Right atrium auricular region (tissue), 2 donors: ENCODE data around the gene DMD. TPM values are rescaled to one million over a fixed set of nuclear protein-coding genes. Genes with fewer than 3 reads are reported as not detected.

Experiments used
- DNase-seq: peaks from one replicate; pipeline ENCODE4 v3.0.0-alpha.2; 2019; ENCODE audit warnings: low spot score
- H3K27ac ChIP-seq, 2 donors: fragments of 200-600 bp; sonication (generic); 1 replicate in 1 of 2; 2 replicates in 1 of 2; pipeline ENCODE4 v1.5.1; 2016 to 2019
- H3K27me3 ChIP-seq, 2 donors: fragments of 200-600 bp; sonication (generic); one replicate each; pipeline versions ENCODE4 v1.5.1 to v1.6.0; 2017 to 2019
- H3K36me3 ChIP-seq: fragments of 200-600 bp; sonication (generic); one replicate; pipeline ENCODE4 v1.5.1; 2016
- H3K4me1 ChIP-seq, 2 donors: fragments of 200-600 bp; sonication (generic); one replicate each; pipeline versions ENCODE4 v1.5.1 to v1.6.0; 2017 to 2019
- H3K4me3 ChIP-seq, 2 donors: fragments of 200-600 bp; sonication (generic); 1 replicate in 1 of 2; 2 replicates in 1 of 2; pipeline ENCODE4 v1.5.1; 2017 to 2019; ENCODE audit warnings: mild to moderate bottlenecking in 1 of 2, moderate library complexity in 1 of 2
- H3K9me3 ChIP-seq, 2 donors: fragments of 200-600 bp; sonication (generic); one replicate each; pipeline ENCODE4 v1.5.1; 2019
- CTCF ChIP-seq, 2 donors: fragments of 200-600 bp; sonication (generic); IDR thresholded peaks; one replicate each; pipeline ENCODE4 v1.5.1; 2019; ENCODE audit warnings: antibody characterized with exemption in 2 of 2
- total RNA-seq, 2 donors: library from RNA; depleted of rRNA; stranded (reverse); fragments of >200 nt; gene quantifications; one replicate each; pipeline ENCODE4 v1.1.0, GENCODE V29; 2016

DMD gene
- total RNA-seq, 2 donors from 2014 or later: 111 to 135 TPM

DNA sequence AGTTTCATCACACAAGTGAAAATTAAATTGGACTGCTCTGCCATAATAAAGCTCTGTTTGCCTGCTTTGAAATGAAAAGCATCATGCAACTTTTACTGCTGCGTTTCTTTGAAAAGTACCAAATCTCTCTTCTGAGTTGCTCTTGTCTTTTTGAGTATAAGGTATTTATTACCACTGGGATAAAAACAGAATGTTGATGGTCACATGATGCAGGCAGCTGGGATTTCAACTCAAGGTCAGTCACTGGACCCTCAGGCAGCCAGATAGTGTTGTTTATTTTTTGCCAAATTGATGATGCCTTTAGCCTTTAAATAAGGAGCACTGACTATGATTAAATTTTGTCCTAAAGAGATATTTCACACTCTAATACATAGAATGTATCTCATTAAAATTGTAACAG lies 32.7 kb downstream of the DMD start:
- Histone ChIP-seq H3K4me3 (no peak overlapping the region), H3K9me3 (no peaks in the 10 kb centered on the region), H3K27me3 (no peaks in the 10 kb centered on the region), H3K36me3 (no peaks in the 10 kb centered on the region), H3K27ac (no peak overlapping the region), H3K4me1 (peaks cover 0 to 9% of the 10 kb centered on the region in 2 donors)
- TF ChIP-seq CTCF (IDR thresholded peaks at IDR 0.05): no peak
- no peak for DNase-seq

DNA sequence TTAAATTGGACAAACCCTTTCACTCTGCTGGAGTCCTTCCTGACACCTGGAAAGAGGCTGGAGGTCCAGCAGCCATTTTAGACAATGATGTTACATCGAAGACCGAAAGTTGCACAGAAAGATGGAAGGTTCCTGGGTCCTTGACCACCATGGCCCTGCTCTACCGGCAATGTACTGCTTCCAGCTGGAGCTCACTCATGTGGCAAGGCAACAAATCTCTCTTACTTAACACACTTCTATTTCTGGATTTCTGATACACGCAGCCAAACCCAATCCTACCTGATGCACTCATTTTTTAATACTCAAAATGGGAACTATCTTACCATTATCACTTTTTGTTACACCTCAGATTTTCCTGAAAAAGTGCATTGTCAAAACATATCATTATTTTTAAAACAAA lies 33.1 kb downstream of the DMD start:
- H3K27me3 ChIP-seq: no peaks in the 10 kb centered on the region
- H3K4me1 ChIP-seq: peaks cover 0 to 4% of the 10 kb centered on the region in 2 donors
- H3K9me3 ChIP-seq: no peaks in the 10 kb centered on the region
- no peaks in the 10 kb centered on the region for H3K36me3 ChIP-seq
- no peak for DNase-seq
- H3K27ac ChIP-seq: no peak overlapping the region
- no peak for TF ChIP-seq CTCF (IDR thresholded peaks at IDR 0.05)
- no peak overlapping the region for H3K4me3 ChIP-seq

GRCh38 chrX:33175201-33175600 lies 36.1 kb downstream of the DMD start:
- Histone ChIP-seq H3K9me3 (no peaks in the 10 kb centered on the region), H3K4me1 (no peaks in the 10 kb centered on the region), H3K36me3 (no peaks in the 10 kb centered on the region), H3K27ac (no peak overlapping the region), H3K27me3 (no peaks in the 10 kb centered on the region), H3K4me3 (no peak overlapping the region)
- no peak for DNase-seq
- TF ChIP-seq CTCF (IDR thresholded peaks at IDR 0.05): no peak

DNA sequence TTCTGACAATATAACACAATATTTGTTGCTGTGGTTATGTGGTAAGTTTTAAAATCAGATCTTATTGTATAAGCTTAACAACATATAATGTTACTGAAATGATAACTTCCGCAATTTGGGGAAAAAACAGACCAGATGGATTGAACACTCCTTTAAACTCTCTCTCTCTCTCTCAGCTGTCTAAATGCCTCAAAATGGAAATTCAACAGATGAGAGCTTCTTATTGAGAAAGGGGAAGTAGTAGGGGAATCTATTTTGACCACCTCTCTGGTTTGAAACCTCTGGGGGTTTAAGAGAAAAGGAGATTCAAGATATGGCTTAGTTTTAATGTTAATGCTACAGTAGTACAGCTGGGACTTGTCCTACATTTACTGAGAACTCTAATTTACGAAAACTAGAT lies 40.3 kb downstream of the DMD start:
- Histone ChIP-seq H3K9me3 (no peaks in the 10 kb centered on the region), H3K27me3 (no peaks in the 10 kb centered on the region), H3K27ac (no peak overlapping the region), H3K4me3 (no peak overlapping the region), H3K36me3 (no peaks in the 10 kb centered on the region), H3K4me1 (no peaks in the 10 kb centered on the region)
- no peak for DNase-seq
- no peak for TF ChIP-seq CTCF (IDR thresholded peaks at IDR 0.05)

GRCh38 chrX:33161829-33162228 lies 49.5 kb downstream of the DMD start:
- Histone ChIP-seq H3K36me3 (no peaks in the 10 kb centered on the region), H3K27ac (no peak overlapping the region), H3K27me3 (no peaks in the 10 kb centered on the region), H3K9me3 (no peaks in the 10 kb centered on the region), H3K4me3 (no peak overlapping the region), H3K4me1 (no peaks in the 10 kb centered on the region)
- no peak for TF ChIP-seq CTCF (IDR thresholded peaks at IDR 0.05)
- no peak for DNase-seq

GRCh38 chrX:33160273-33160672 lies 51.1 kb downstream of the DMD start:
- no peaks in the 10 kb centered on the region for H3K4me1 ChIP-seq
- no peaks in the 10 kb centered on the region for H3K27me3 ChIP-seq

More at GRCh38 chrX:33160273-33160672, 51.1 kb downstream of the DMD start:
- Histone ChIP-seq H3K36me3 (no peaks in the 10 kb centered on the region), H3K27ac (no peak overlapping the region), H3K4me3 (no peak overlapping the region), H3K9me3 (no peaks in the 10 kb centered on the region)
- no peak for TF ChIP-seq CTCF (IDR thresholded peaks at IDR 0.05)
- DNase-seq: no peak
